MM.1S (cell line): Measurements from ENCODE around the gene SPECC1L.

Source experiments
- DNase-seq: peaks from one replicate; pipeline ENCODE4 v3.0.0-alpha.2; 2015
- H2AFZ ChIP-seq: fragments of 300-600 bp; sonication (generic); 2 replicates; pipeline ENCODE4 v1.6.0; 2016; ENCODE audit warnings: antibody characterized with exemption, low read length
- H3F3A ChIP-seq: fragments of 300-600 bp; sonication (generic); 2 replicates; pipeline ENCODE4 v1.6.1; 2016; ENCODE audit warnings: mild to moderate bottlenecking, antibody characterized with exemption, low read length, moderate library complexity, mixed read lengths; ENCODE audit not compliant: insufficient read depth
- H3K27ac ChIP-seq: fragments of 300-600 bp; sonication (generic); 2 replicates; pipeline ENCODE4 v1.5.1; 2016; ENCODE audit warnings: mild to moderate bottlenecking, low read length
- H3K27me3 ChIP-seq: fragments of 300-600 bp; sonication (generic); replicated peaks from 2 replicates; pipeline ENCODE4 v1.6.0; 2016; ENCODE audit warnings: low read length; ENCODE audit not compliant: insufficient read depth
- H3K36me3 ChIP-seq: fragments of 300-600 bp; sonication (generic); replicated peaks from 2 replicates; pipeline ENCODE4 v1.6.1; 2016; ENCODE audit warnings: mild to moderate bottlenecking, low read length, mixed read lengths; ENCODE audit not compliant: insufficient read depth
- H3K4me1 ChIP-seq: fragments of 300-600 bp; sonication (generic); 2 replicates; pipeline ENCODE4 v1.6.1; 2016; ENCODE audit warnings: low read length, mixed read lengths
- H3K4me2 ChIP-seq: fragments of 300-600 bp; sonication (generic); 2 replicates; pipeline ENCODE4 v1.6.0; 2016; ENCODE audit warnings: low read depth, low read length
- H3K4me3 ChIP-seq: fragments of 300-600 bp; sonication (generic); 2 replicates; pipeline ENCODE4 v1.5.1; 2016; ENCODE audit warnings: low read length, mixed read lengths
- H3K79me2 ChIP-seq: fragments of 300-600 bp; sonication (generic); 2 replicates; pipeline ENCODE4 v1.6.1; 2016; ENCODE audit warnings: mixed run types, low read length, mixed read lengths
- H3K9ac ChIP-seq: fragments of 300-600 bp; sonication (generic); 2 replicates; pipeline ENCODE4 v1.6.1; 2016; ENCODE audit warnings: low read length, mixed read lengths
- H3K9me2 ChIP-seq: fragments of 300-600 bp; sonication (generic); replicated peaks from 2 replicates; pipeline ENCODE4 v1.6.1; 2016; ENCODE audit warnings: mild to moderate bottlenecking, low read length, mixed read lengths; ENCODE audit not compliant: insufficient read depth
- H3K9me3 ChIP-seq: fragments of 300-600 bp; sonication (generic); replicated peaks from 2 replicates; pipeline ENCODE4 v1.6.1; 2016; ENCODE audit warnings: mild to moderate bottlenecking, low read length, mixed read lengths; ENCODE audit not compliant: insufficient read depth
- H4K20me1 ChIP-seq: fragments of 300-600 bp; sonication (generic); 2 replicates; pipeline ENCODE4 v1.6.1; 2016; ENCODE audit warnings: mild to moderate bottlenecking, low read length, moderate library complexity, mixed read lengths; ENCODE audit not compliant: insufficient read depth
- EZH2 ChIP-seq: fragments of 300-600 bp; sonication (generic); optimal IDR thresholded peaks from 2 replicates; pipeline ENCODE3; 2017; ENCODE audit warnings: low read depth, mild to moderate bottlenecking, antibody characterized with exemption, low read length, mixed read lengths
- EZH2phosphoT487 ChIP-seq: fragments of 300-600 bp; sonication (generic); IDR thresholded peaks from 2 replicates; pipeline ENCODE4 v1.6.1; 2018; ENCODE audit warnings: antibody characterized with exemption, low read length
- TF ChIP-seq, protein P1 (sequence below): fragments of 300-600 bp; sonication (generic); IDR thresholded peaks from 2 replicates; pipeline ENCODE4 v1.5.1; 2016; ENCODE audit warnings: antibody characterized with exemption, low read length, mixed read lengths

Gene SPECC1L

DNA sequence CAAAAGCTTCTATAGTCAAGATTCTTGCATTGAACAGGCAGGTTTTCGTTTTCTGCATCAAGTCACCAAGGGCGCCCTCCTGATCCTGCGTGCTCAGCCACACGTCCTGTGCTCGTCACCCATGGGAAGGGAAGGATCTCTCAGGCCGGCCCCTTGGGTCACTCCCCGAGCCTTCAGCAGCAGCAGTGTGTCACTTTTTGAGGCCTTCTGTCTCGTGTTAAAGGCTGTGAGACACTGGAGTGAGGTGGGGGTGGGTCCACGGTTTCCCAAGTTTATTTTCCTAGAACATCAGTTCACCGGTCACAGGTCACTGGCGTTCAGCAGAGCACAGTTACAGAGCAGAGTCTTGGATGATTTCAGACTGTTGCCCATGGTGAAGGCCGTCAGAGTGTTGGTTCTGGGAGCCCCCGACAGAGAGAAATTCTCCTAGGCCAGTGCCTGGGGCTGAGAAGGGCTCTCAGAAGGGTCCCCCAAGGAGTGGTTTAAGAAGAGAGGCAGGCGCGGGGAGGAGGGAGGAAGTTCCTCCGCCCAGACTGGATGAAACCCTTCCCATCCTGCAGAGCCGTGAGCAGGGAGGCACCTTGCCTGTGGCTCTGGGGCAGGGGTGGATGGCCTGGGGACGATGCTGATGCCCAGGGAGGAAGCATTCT, 143.2 kb downstream of the SPECC1L start:
- Histone ChIP-seq H4K20me1 (no peaks in the 10 kb centered on the region), H3K4me1 (no peaks in the 10 kb centered on the region), H3K27ac (no peak overlapping the region), H3K4me2 (no peak overlapping the region), H3K79me2 (0 out of 2 replicates have a peak, but pooled peaks cover 2% of the 10 kb centered on the region), H3K27me3 (no peaks in the 10 kb centered on the region), H3K9ac (no peak overlapping the region), H3K36me3 (no peaks in the 10 kb centered on the region), H3K9me2 (no peaks in the 10 kb centered on the region), H3K9me3 (no peaks in the 10 kb centered on the region), H2AFZ (no peak overlapping the region), H3F3A (no peaks in the 10 kb centered on the region), H3K4me3 (no peak overlapping the region)
- no peak for TF ChIP-seq EZH2
- TF ChIP-seq, protein P1, sequence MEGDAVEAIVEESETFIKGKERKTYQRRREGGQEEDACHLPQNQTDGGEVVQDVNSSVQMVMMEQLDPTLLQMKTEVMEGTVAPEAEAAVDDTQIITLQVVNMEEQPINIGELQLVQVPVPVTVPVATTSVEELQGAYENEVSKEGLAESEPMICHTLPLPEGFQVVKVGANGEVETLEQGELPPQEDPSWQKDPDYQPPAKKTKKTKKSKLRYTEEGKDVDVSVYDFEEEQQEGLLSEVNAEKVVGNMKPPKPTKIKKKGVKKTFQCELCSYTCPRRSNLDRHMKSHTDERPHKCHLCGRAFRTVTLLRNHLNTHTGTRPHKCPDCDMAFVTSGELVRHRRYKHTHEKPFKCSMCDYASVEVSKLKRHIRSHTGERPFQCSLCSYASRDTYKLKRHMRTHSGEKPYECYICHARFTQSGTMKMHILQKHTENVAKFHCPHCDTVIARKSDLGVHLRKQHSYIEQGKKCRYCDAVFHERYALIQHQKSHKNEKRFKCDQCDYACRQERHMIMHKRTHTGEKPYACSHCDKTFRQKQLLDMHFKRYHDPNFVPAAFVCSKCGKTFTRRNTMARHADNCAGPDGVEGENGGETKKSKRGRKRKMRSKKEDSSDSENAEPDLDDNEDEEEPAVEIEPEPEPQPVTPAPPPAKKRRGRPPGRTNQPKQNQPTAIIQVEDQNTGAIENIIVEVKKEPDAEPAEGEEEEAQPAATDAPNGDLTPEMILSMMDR: no peak
- no peak for TF ChIP-seq EZH2phosphoT487
- no peak for DNase-seq

DNA sequence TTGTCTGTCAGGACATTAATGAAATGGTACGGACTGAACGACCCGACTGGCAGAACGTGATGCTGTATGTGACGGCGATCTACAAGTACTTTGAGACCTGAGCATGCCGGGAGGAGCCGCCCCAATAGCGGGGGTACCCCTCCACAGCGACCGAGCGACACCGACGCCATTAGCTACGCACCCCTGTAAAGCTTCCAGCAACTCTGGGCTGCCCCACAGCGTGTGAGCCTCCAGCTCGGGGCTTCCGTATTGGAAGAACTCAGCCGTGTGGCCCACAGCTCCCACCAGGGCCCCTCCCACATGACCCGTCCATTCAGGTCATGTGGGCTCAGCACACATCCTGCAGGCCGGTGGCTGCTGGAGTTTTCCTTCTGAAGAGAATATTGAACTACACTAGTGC, 143.9 kb downstream of the SPECC1L start:
- H3K4me1 ChIP-seq: no peaks in the 10 kb centered on the region
- H3K79me2 ChIP-seq: no peaks in the 10 kb centered on the region
- no peak overlapping the region for H3K27ac ChIP-seq
- no peak overlapping the region for H3K9ac ChIP-seq
- H3F3A ChIP-seq: no peaks in the 10 kb centered on the region
- no peaks in the 10 kb centered on the region for H3K9me3 ChIP-seq
- TF ChIP-seq EZH2 (no peak), EZH2phosphoT487 (no peak)
- TF ChIP-seq, protein P1: no peak
- H3K36me3 ChIP-seq: no peaks in the 10 kb centered on the region
- H2AFZ ChIP-seq: no peak overlapping the region
- DNase-seq: no peak
- H4K20me1 ChIP-seq: no peaks in the 10 kb centered on the region
- H3K4me3 ChIP-seq: no peak overlapping the region
- no peaks in the 10 kb centered on the region for H3K27me3 ChIP-seq
- H3K4me2 ChIP-seq: no peak overlapping the region
- H3K9me2 ChIP-seq: no peaks in the 10 kb centered on the region

DNA sequence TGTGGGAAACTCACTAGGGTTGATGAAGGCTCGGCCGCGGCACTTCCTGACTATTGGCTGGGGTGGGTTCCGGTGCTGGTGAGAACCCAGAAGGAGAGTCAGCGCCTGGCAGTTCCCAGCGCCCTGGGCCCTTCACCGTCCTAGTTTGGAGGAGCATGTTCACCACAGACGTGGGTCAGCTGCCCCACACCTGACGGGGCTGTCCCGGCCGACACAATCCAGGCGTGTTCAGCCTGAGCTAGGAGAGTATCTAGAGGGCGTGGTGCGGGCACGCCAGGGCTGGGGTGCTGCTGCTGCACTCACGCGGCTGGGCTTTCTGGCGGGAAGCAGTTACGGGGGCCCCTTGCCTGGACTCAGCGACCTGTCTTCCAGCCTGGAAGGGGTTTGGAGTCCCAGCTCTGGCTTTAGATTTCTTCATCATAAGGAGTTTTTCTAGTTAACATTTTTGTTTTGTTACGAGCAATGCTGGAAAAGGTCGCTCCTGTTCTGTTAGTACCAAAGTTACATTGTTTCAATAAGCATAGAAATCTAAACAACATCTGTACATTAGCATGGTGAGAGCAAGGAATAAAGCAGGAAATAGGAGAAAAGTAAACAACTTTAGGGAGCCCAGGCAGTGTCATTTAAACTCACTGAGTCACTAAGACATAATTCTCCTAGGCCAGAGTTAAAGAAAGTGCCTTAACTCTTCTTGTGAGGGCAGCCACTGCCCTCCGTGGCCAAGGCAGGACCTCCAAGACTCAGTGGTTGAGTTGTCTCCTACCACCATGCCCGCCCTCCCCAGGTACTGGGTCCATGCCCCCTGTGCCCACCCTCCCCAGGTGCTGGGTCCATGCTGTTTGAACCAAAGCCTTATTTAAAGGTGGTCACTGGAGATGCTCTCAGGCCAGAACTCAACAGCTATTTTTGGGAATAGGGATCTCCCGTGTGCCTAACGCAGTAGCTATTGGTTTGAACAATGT, 144.6 kb downstream of the SPECC1L start:
- H3K4me2 ChIP-seq: no peak overlapping the region
- H3K9ac ChIP-seq: no peak overlapping the region
- H3K27ac ChIP-seq: no peak overlapping the region
- TF ChIP-seq EZH2 (no peak), EZH2phosphoT487 (no peak)
- TF ChIP-seq, protein P1: no peak
- H3K79me2 ChIP-seq: no peaks in the 10 kb centered on the region
- no peaks in the 10 kb centered on the region for H3K27me3 ChIP-seq
- no peak overlapping the region for H3K4me3 ChIP-seq
- H2AFZ ChIP-seq: no peak overlapping the region
- no peak for DNase-seq
- H4K20me1 ChIP-seq: no peaks in the 10 kb centered on the region
- H3K9me3 ChIP-seq: no peaks in the 10 kb centered on the region
- no peaks in the 10 kb centered on the region for H3K36me3 ChIP-seq
- no peaks in the 10 kb centered on the region for H3F3A ChIP-seq
- H3K4me1 ChIP-seq: no peaks in the 10 kb centered on the region
- no peaks in the 10 kb centered on the region for H3K9me2 ChIP-seq
